Fibroblast of lung (primary cell): Measurements from ENCODE around the gene ZNF765. TPM values are rescaled to one million over a fixed set of nuclear protein-coding genes. Genes with fewer than 3 reads are reported as not detected.
A peak's percentile ranks its signal among the peaks of the same experiment; 100 is the strongest.
"Not testable (repeated sequence)": the region's sequence is repeated elsewhere in the genome, so short reads cannot be mapped to it uniquely, and the experiment has no call there.

Experiments
- DNase-seq, 2 donors: peaks; one replicate each; pipeline versions ENCODE4 v3.0.0 to v3.0.0-alpha.2; 2010; ENCODE audit warnings: low read depth in 2 of 2
- H2AFZ ChIP-seq: 2 replicates; pipeline ENCODE4 v1.5.1; 2012; ENCODE audit warnings: low read length, control low read depth, inconsistent platforms
- H3K27ac ChIP-seq: 2 replicates; pipeline ENCODE4 v1.5.1; 2011; ENCODE audit warnings: low read length, control low read depth; ENCODE audit not compliant: insufficient read depth
- H3K27me3 ChIP-seq: 2 replicates; pipeline ENCODE4 v1.5.1; 2011; ENCODE audit warnings: mild to moderate bottlenecking, low read length; ENCODE audit not compliant: control insufficient read depth, insufficient read depth
- H3K36me3 ChIP-seq: 2 replicates; pipeline ENCODE4 v1.5.1; 2011; ENCODE audit warnings: low read length; ENCODE audit not compliant: control insufficient read depth, insufficient read depth
- H3K4me1 ChIP-seq: 2 replicates; pipeline ENCODE4 v1.5.1; 2011; ENCODE audit warnings: low read length; ENCODE audit not compliant: control insufficient read depth, insufficient read depth; ENCODE audit errors: extremely low read depth
- H3K4me2 ChIP-seq: 2 replicates; pipeline ENCODE4 v1.5.1; 2011; ENCODE audit warnings: low read length, control low read depth; ENCODE audit not compliant: insufficient read depth; ENCODE audit errors: extremely low read depth
- H3K4me3 ChIP-seq, 4 experiments: fragments of 200-600 bp in 1 of 4; sonication (generic) in 1 of 4; replicated peaks in 1 of 4; 2 replicates each; pipeline ENCODE4 v1.5.1; 2011 to 2016; ENCODE audit warnings: low read length in 4 of 4, low read depth in 3 of 4, mild to moderate bottlenecking in 3 of 4, control low read depth in 2 of 4, inconsistent platforms in 1 of 4, mixed read lengths in 1 of 4; ENCODE audit not compliant: insufficient read depth in 1 of 4; ENCODE audit errors: control extremely low read depth in 1 of 4
- H3K79me2 ChIP-seq: 2 replicates; pipeline ENCODE4 v1.5.1; 2012; ENCODE audit warnings: mild to moderate bottlenecking, low read length, inconsistent platforms; ENCODE audit not compliant: control insufficient read depth, insufficient read depth
- H3K9ac ChIP-seq: 2 replicates; pipeline ENCODE4 v1.5.1; 2011; ENCODE audit warnings: mild to moderate bottlenecking, low read length, control low read depth; ENCODE audit not compliant: insufficient read depth
- H3K9me3 ChIP-seq: 2 replicates; pipeline ENCODE4 v1.5.1; 2012; ENCODE audit warnings: low read depth, low read length; ENCODE audit not compliant: control insufficient read depth, insufficient read depth
- H4K20me1 ChIP-seq: 2 replicates; pipeline ENCODE4 v1.5.1; 2011; ENCODE audit warnings: low read length; ENCODE audit not compliant: control insufficient read depth, insufficient read depth; ENCODE audit errors: extremely low read depth
- EZH2 ChIP-seq: IDR thresholded peaks from 2 replicates; pipeline ENCODE4 v1.5.1; 2012; ENCODE audit warnings: low read length, control low read depth, mild to moderate bottlenecking; ENCODE audit errors: missing control alignments
- polyA plus RNA-seq, 2 donors: library from polyadenylated mRNA; depleted of rRNA in 1 of 2; stranded (reverse) in 1 of 2; unstranded in 1 of 2; fragments of >200 nt; gene quantifications; 2 replicates each; pipeline ENCODE4 v1.2.1, GENCODE V29; 2011 to 2012; ENCODE audit warnings: missing spikeins in 1 of 2
- total RNA-seq: library from RNA; depleted of rRNA; stranded (reverse); fragments of >200 nt; gene quantifications from 2 replicates; pipeline ENCODE4 v1.2.1, GENCODE V29; 2014
- TF ChIP-seq, protein P1 (sequence below), 2 donors: IDR thresholded peaks in 1 of 2; conservative IDR thresholded peaks in 1 of 2; 1 replicate in 1 of 2; 2 replicates in 1 of 2; pipeline ENCODE4 v1.5.1; 2011 to 2012; ENCODE audit warnings: low read length in 2 of 2, control low read depth in 1 of 2, inconsistent platforms in 1 of 2, low read depth in 1 of 2, mild to moderate bottlenecking in 1 of 2

Gene ZNF765
- total and polyA plus RNA-seq, 2 donors (not counting 1 experiment from before 2014, with no cell fraction given): 5.3 to 14.7 TPM

DNA sequence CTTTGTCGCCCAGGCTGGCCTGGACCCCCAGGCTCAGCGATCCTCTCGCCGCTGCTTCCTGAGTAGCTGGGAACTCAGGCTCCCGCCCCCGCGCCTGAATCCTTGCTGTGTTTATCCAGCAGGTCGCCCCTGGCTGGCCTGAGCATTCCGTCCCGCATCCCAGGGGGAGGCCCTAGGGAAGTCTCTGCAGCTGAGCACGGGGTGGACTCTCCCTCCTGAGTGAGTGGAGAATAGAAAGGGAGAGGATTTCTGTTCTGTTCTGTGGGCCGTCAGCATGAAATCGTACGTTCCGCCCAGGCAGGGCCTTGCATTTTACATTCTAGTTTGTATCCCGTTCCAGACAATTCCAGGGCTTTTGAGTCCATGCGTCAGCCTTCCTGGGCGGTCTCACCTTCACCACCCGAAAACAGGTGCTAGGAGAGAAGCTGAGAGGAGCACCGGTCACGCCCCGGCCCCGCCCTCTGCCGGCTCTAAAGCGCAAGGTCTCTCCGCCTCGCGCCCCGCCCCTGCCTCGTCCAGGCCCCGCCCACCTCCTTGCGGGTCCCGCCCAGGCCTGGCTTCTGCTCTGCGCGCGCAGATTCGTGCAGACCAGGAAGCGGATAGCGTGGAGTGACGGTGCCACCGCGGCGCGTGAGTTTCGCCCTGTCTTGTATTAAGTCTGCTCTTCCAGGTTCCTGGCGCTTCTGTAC lies 36.6 kb downstream of the ZNF765 start, which contains the start of gene ZNF761:
TSS of gene ZNF761 (plus strand) at position 586 of the 689 bp plus-strand sequence. CDS start 15,285 bp downstream, outside the sequence.
- Histone ChIP-seq H3K79me2 (no peaks in the 10 kb centered on the region), H3K36me3 (no peaks in the 10 kb centered on the region), H4K20me1 (no peaks in the 10 kb centered on the region), H3K4me1 (no peaks in the 10 kb centered on the region), H3K4me3 (peak within 1 kb of the TSS; percentile 84 to 89 (median 88)), H3K4me2 (peak within 1 kb of the TSS; percentile 92), H3K27ac (peak within 1 kb of the TSS; percentile 82), H3K27me3 (no peaks in the 10 kb centered on the region), H3K9me3 (no peaks in the 10 kb centered on the region), H3K9ac (peak within 1 kb of the TSS; percentile 73), H2AFZ (peak within 1 kb of the TSS; percentile 91)
- DNase-seq: peak; percentile 83 to 86
- TF ChIP-seq EZH2: no peak
- TF ChIP-seq, protein P1, sequence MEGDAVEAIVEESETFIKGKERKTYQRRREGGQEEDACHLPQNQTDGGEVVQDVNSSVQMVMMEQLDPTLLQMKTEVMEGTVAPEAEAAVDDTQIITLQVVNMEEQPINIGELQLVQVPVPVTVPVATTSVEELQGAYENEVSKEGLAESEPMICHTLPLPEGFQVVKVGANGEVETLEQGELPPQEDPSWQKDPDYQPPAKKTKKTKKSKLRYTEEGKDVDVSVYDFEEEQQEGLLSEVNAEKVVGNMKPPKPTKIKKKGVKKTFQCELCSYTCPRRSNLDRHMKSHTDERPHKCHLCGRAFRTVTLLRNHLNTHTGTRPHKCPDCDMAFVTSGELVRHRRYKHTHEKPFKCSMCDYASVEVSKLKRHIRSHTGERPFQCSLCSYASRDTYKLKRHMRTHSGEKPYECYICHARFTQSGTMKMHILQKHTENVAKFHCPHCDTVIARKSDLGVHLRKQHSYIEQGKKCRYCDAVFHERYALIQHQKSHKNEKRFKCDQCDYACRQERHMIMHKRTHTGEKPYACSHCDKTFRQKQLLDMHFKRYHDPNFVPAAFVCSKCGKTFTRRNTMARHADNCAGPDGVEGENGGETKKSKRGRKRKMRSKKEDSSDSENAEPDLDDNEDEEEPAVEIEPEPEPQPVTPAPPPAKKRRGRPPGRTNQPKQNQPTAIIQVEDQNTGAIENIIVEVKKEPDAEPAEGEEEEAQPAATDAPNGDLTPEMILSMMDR (conservative IDR thresholded peaks at IDR 0.05 in 1 of 2, IDR thresholded peaks at IDR 0.05 in 1 of 2; ENCODE audit: low read depth in 1 of 2, low read length in 2 of 2): peak; percentile 33 to 46

DNA sequence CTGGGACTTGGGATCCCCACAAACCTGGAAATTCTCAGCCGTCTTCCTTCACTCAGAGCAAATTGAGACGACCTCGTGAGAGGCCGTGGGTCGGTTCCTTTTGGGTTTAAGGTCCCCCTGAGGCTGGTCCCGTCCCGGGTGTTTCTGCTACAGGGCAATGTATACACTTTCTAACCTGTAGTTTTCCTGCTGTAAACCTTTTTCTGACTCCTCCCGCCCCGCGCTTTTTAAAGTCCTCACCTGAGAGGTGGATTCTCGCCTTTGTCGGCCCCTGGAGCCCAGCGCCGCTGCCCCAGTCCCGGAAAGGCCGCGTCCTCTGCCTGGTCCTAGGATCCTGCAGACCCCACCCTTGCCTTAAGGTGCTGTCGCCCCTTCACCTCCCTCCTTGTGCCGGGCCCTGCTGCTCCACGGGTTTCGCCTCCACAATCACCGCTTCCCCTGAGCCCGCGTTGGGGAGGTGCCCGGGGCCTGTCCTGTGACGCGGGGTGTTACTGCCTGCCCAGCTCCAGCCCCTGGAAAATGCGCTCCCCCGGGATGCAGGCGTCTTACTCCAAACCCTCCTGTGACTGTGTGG lies 37.2 kb downstream of the ZNF765 start:
- Histone ChIP-seq H2AFZ (peak overlapping the region; percentile 80), H4K20me1 (no peaks in the 10 kb centered on the region), H3K36me3 (no peaks in the 10 kb centered on the region), H3K27ac (peak overlapping the region; percentile 82), H3K27me3 (no peaks in the 10 kb centered on the region), H3K4me1 (no peaks in the 10 kb centered on the region), H3K9me3 (no peaks in the 10 kb centered on the region), H3K79me2 (no peaks in the 10 kb centered on the region), H3K4me3 (peak overlapping the region; percentile 84 to 89 (median 88)), H3K4me2 (peak overlapping the region; percentile 88), H3K9ac (peak overlapping the region; percentile 73)
- TF ChIP-seq, protein P1 (conservative IDR thresholded peaks at IDR 0.05 in 1 of 2, IDR thresholded peaks at IDR 0.05 in 1 of 2; ENCODE audit: low read depth in 1 of 2, low read length in 2 of 2): no peak
- TF ChIP-seq EZH2: no peak
- peak; percentile 6 to 11 for DNase-seq

DNA sequence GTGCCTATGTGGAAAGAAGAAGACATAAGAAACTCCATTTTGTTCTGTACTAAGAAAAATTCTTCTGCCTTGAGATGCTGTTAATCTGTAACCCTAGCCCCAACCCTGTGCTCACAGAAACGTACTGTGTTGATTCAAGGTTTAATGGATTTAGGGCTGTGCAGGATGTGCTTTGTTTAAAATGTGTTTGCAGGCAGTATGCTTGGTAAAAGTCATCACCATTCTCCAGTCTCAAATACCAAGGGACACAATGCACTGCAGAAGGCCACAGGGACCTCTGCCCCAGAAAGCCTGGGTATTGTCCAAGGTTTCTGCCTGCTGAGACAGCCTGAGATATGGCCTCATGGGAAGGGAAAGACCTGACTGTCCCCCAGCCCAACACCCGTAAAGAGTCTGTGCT lies 48.9 kb downstream of the ZNF765 start:
- not testable (repeated sequence) for H4K20me1 ChIP-seq, H3K4me2 ChIP-seq, H3K36me3 ChIP-seq, H3K27ac ChIP-seq, H3K79me2 ChIP-seq, H3K9ac ChIP-seq, H3K4me1 ChIP-seq, DNase-seq, H3K9me3 ChIP-seq, H2AFZ ChIP-seq, H3K4me3 ChIP-seq, H3K27me3 ChIP-seq

DNA sequence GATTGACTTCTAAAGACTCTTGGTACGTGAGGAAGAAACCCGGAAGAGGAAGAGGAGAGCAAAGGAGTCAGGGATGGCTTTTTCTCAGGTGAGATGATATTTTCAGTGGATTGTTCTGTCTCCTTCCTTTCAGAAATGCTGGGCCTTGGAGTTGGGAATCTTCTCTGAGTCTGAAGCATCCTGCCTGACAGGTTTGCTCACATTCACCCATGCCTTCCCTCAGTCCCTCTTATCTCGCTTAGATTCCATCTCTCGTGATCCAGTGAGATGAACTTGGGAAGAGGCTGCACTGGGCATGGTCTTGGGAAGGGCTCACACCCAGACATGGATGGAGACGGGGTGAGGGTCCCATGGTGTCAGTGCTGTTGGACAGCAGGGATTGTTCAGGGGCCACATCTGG lies 52.2 kb downstream of the ZNF765 start:
- not testable (repeated sequence) for H3K36me3 ChIP-seq

More for the DNA sequence above, 52.2 kb downstream of the ZNF765 start:
- not testable (repeated sequence) for H3K27me3 ChIP-seq, H2AFZ ChIP-seq, H3K4me2 ChIP-seq, H3K27ac ChIP-seq, H3K4me1 ChIP-seq, H3K9me3 ChIP-seq, H4K20me1 ChIP-seq, H3K79me2 ChIP-seq, DNase-seq, H3K4me3 ChIP-seq, H3K9ac ChIP-seq
